SK-N-SH (cell line): ENCODE measurements around the gene ARHGEF18. TPM values are rescaled to one million over a fixed set of nuclear protein-coding genes. Genes with fewer than 3 reads are reported as not detected.

Experiments used
- CTCF ChIA-PET: fragments of 300-600, 350-600 bp; formaldehyde crosslinking; extraction: SDS; loops from one replicate; lab custom pipeline; 2021; lab: Yijun Ruan, JAX
- POLR2A ChIA-PET: fragments of 350-600 bp; sonication (Branson Sonifier 250); formaldehyde crosslinking; extraction: SDS; loops from one replicate; lab custom pipeline; 2020; ENCODE audit warnings: antibody characterized with exemption, inconsistent platforms; lab: Yijun Ruan, JAX
- DNase-seq: peaks from one replicate; pipeline ENCODE4 v3.0.0; 2012
- H2AFZ ChIP-seq: fragments of 200-600 bp; sonication (generic); 2 replicates; pipeline ENCODE4 v1.8.1; 2016; ENCODE audit warnings: antibody characterized with exemption, mild to moderate bottlenecking, low read depth
- H3F3A ChIP-seq: fragments of 200-600 bp; sonication (generic); replicated peaks from 2 replicates; pipeline ENCODE3; 2016; ENCODE audit warnings: antibody characterized with exemption, mild to moderate bottlenecking; ENCODE audit not compliant: insufficient read depth
- H3K27ac ChIP-seq, 2 experiments: fragments of 200-500 bp in 1 of 2; fragments of 200-600 bp in 1 of 2; sonication (Bioruptor generic) in 1 of 2; sonication (generic), shearing (Covaris generic) in 1 of 2; 2 replicates each; pipeline versions ENCODE4 v1.5.1 to v1.6.1; 2014 to 2016; ENCODE audit warnings: low read depth in 2 of 2, inconsistent platforms in 1 of 2, low read length in 1 of 2, mild to moderate bottlenecking in 1 of 2, mixed read lengths in 1 of 2
- H3K27me3 ChIP-seq: fragments of 200-600 bp; sonication (generic), shearing (Covaris generic); 2 replicates; pipeline ENCODE4 v1.6.1; 2016; ENCODE audit warnings: mixed run types; ENCODE audit not compliant: insufficient read depth
- H3K36me3 ChIP-seq, 2 experiments: fragments of 200-500 bp in 1 of 2; fragments of 200-600 bp in 1 of 2; sonication (Bioruptor generic) in 1 of 2; sonication (generic) in 1 of 2; replicated peaks in 1 of 2; 2 replicates each; pipeline versions ENCODE3 to v1.5.1; 2014 to 2016; ENCODE audit warnings: low read length in 1 of 2, mild to moderate bottlenecking in 1 of 2; ENCODE audit not compliant: insufficient read depth in 2 of 2, control insufficient read depth in 1 of 2
- H3K4me1 ChIP-seq, 2 experiments: fragments of 200-500 bp in 1 of 2; fragments of 200-600 bp in 1 of 2; sonication (Bioruptor generic) in 1 of 2; sonication (generic), shearing (Covaris generic) in 1 of 2; 2 replicates each; pipeline versions ENCODE4 v1.5.1 to v1.6.1; 2014 to 2016; ENCODE audit warnings: low read depth in 1 of 2, low read length in 1 of 2, mixed run types in 1 of 2; ENCODE audit not compliant: insufficient read depth in 2 of 2, control insufficient read depth in 1 of 2
- H3K4me2 ChIP-seq: fragments of 200-600 bp; sonication (generic), shearing (Covaris generic); 2 replicates; pipeline ENCODE4 v1.6.1; 2017; ENCODE audit warnings: mixed run types
- H3K4me3 ChIP-seq, 2 experiments: fragments of 200-500 bp in 1 of 2; fragments of 200-600 bp in 1 of 2; sonication (Bioruptor generic) in 1 of 2; sonication (generic), shearing (Covaris generic) in 1 of 2; 2 replicates each; pipeline versions ENCODE4 v1.5.1 to v1.8.1; 2014 to 2016; ENCODE audit warnings: low read depth in 2 of 2, inconsistent platforms in 1 of 2, low read length in 1 of 2, mild to moderate bottlenecking in 1 of 2, mixed read lengths in 1 of 2, moderate library complexity in 1 of 2
- H3K79me2 ChIP-seq: fragments of 200-600 bp; sonication (generic); 2 replicates; pipeline ENCODE4 v1.8.1; 2017; ENCODE audit warnings: mild to moderate bottlenecking; ENCODE audit not compliant: insufficient read depth
- H3K9ac ChIP-seq: fragments of 200-600 bp; sonication (generic); 2 replicates; pipeline ENCODE4 v1.6.1; 2017; ENCODE audit warnings: mixed run types
- H3K9me2 ChIP-seq: fragments of 200-600 bp; sonication (generic); 2 replicates; pipeline ENCODE4 v1.6.1; 2017; ENCODE audit warnings: mixed run types
- H3K9me3 ChIP-seq: fragments of 200-600 bp; sonication (generic); 2 replicates; pipeline ENCODE4 v1.6.1; 2017; ENCODE audit warnings: mixed run types, mild to moderate bottlenecking, moderate library complexity
- H4K20me1 ChIP-seq: fragments of 200-600 bp; sonication (generic); 2 replicates; pipeline ENCODE4 v1.6.1; 2017; ENCODE audit warnings: mild to moderate bottlenecking, mixed run types; ENCODE audit not compliant: insufficient read depth
- JUND ChIP-seq: IDR thresholded peaks from 2 replicates; pipeline ENCODE4 v1.4.0; 2012
- MXI1 ChIP-seq: IDR thresholded peaks from 2 replicates; pipeline ENCODE4 v1.6.1; 2012; ENCODE audit warnings: mild to moderate bottlenecking, low read depth, low read length, improper control_type of control experiment
- NFIC ChIP-seq: IDR thresholded peaks from 2 replicates; pipeline ENCODE4 v1.4.0; 2012; ENCODE audit warnings: borderline replicate concordance
- PBX3 ChIP-seq: IDR thresholded peaks from 2 replicates; pipeline ENCODE4; 2012
- POLR2AphosphoS5 ChIP-seq: IDR thresholded peaks from 2 replicates; pipeline ENCODE4 v1.6.1; 2012; ENCODE audit warnings: low read depth, low read length
- REST ChIP-seq: IDR thresholded peaks from 2 replicates; pipeline ENCODE4 v1.6.1; 2012; ENCODE audit warnings: mild to moderate bottlenecking, low read depth, low read length, moderate library complexity
- RFX5 ChIP-seq: IDR thresholded peaks from 2 replicates; pipeline ENCODE4 v1.6.1; 2012; ENCODE audit warnings: mild to moderate bottlenecking, improper control_type of control experiment, low read length
- SMC3 ChIP-seq: IDR thresholded peaks from 2 replicates; pipeline ENCODE4 v1.6.1; 2012; ENCODE audit warnings: low read depth, low read length, improper control_type of control experiment
- YY1 ChIP-seq: IDR thresholded peaks from 2 replicates; pipeline ENCODE4 v1.4.0; 2012; ENCODE audit warnings: low read depth, mild to moderate bottlenecking
- ZBTB33 ChIP-seq: IDR thresholded peaks from 2 replicates; pipeline ENCODE4 v1.4.0; 2012; ENCODE audit warnings: low read depth, borderline replicate concordance
- WGBS: methylation state at CpG from one replicate; pipeline ENCODE4 v1.1.6; 2017; ENCODE audit warnings: low lambda C conversion rate; 5-methylcytosine and 5-hydroxymethylcytosine counted together
- polyA plus RNA-seq, 3 experiments: library from polyadenylated mRNA; depleted of rRNA; stranded (reverse); fragments of >200 nt; gene quantifications; 2 replicates each; pipeline ENCODE4 v1.2.3, GENCODE V29; 2012

ARHGEF18 gene
- polyA plus RNA-seq, 1 of the 3 experiments (the other 2 are of a cell fraction), result 11.7 TPM

GRCh38 chr19:7336321-7336973 is 12.3 kb upstream of the ARHGEF18 start:
- CTCF ChIA-PET, result interaction anchor here (0.5 to 1.4 kb wide), 3 partner anchors 42 to 1762 kb away, joined by 4 to 9 read pairs (median 5); partner anchors contain the start of gene INSR
- H3K9me3 ChIP-seq, result no peaks in the 10 kb centered on the region

More at GRCh38 chr19:7336321-7336973, 12.3 kb upstream of the ARHGEF18 start:
- no peak overlapping the region for H3K4me2 ChIP-seq
- H3K79me2 ChIP-seq, result no peaks in the 10 kb centered on the region
- no peaks in the 10 kb centered on the region for H3K36me3 ChIP-seq
- DNase-seq, result no peak
- H2AFZ ChIP-seq, result no peak overlapping the region
- no peaks in the 10 kb centered on the region for H3F3A ChIP-seq
- H3K27me3 ChIP-seq, result peaks cover 8% of the 10 kb centered on the region; the same call in 1 of the 2 replicates
- POLR2A ChIA-PET, result no interaction called here
- H3K4me1 ChIP-seq, result no peaks in the 10 kb centered on the region
- no peak overlapping the region for H3K9ac ChIP-seq
- H3K9me2 ChIP-seq, result no peaks in the 10 kb centered on the region
- no peak overlapping the region for H3K27ac ChIP-seq
- TF ChIP-seq JUND (no peak), YY1 (no peak), PBX3 (no peak), REST (no peak), POLR2AphosphoS5 (no peak), NFIC (no peak), MXI1 (no peak), RFX5 (no peak), ZBTB33 (no peak), SMC3 (no peak)
- H3K4me3 ChIP-seq, result no peak overlapping the region
- no peaks in the 10 kb centered on the region for H4K20me1 ChIP-seq
- WGBS, result 10% methylated on average over 6 of the region's 9 CpGs
